HepG2 (cell line): Measurements from ENCODE around the gene SHF. TPM values are rescaled to one million over a fixed set of nuclear protein-coding genes. Genes with fewer than 3 reads are reported as not detected.

Experiments
- ATAC-seq: fragments of 200-7000 bp; cut with Tn5 transposase; 3 replicates; pipeline ENCODE4 v1.9.1; 2020; ENCODE audit warnings: mild to moderate bottlenecking, moderate library complexity
- BruUV-seq: library from RNA; stranded (reverse); fragments of 400-500 nt; replicated peaks from 2 replicates; lab custom pipeline; 2021; lab: Mats Ljungman, UMichigan
- CTCF ChIA-PET: fragments of 300-600 bp; formaldehyde crosslinking; extraction: SDS; loops from one replicate; lab custom pipeline; 2021; ENCODE audit warnings: low total read pairs, inconsistent platforms, low intra/inter-chr PET ratio; lab: Yijun Ruan, JAX
- POLR2A ChIA-PET: fragments of 350-600 bp; sonication (Branson Sonifier 250); formaldehyde crosslinking; loops from one replicate; lab custom pipeline; 2020; ENCODE audit warnings: antibody characterized with exemption, inconsistent platforms; lab: Yijun Ruan, JAX
- DNase-seq: peaks from one replicate; pipeline ENCODE4 v3.0.0-alpha.2; 2015; ENCODE audit warnings: low spot score
- FAIRE-seq: peaks from 3 replicates; lab custom pipeline; 2011; peaks lifted over from hg19 to GRCh38; lab: Jason Lieb, UNC
- H2AFZ ChIP-seq: one replicate; pipeline ENCODE4 v1.6.1; 2011; ENCODE audit warnings: low read length, inconsistent platforms
- H3K27ac ChIP-seq: fragments of 300-600 bp; 3 replicates; pipeline ENCODE4 v1.8.0; 2011; ENCODE audit warnings: mixed run types, mild to moderate bottlenecking, mixed read lengths, low read length, inconsistent platforms; ENCODE audit not compliant: insufficient read depth; ENCODE audit errors: extremely low read length
- H3K27me3 ChIP-seq, 2 experiments: fragments of 200-600 bp in 1 of 2; 2 replicates in 1 of 2; 3 replicates in 1 of 2; pipeline versions ENCODE4 v1.6.0 to v1.8.0; 2011; ENCODE audit warnings: low read length in 2 of 2, mild to moderate bottlenecking in 2 of 2, moderate library complexity in 2 of 2, inconsistent platforms in 1 of 2; ENCODE audit not compliant: insufficient read depth in 2 of 2, control insufficient read depth in 1 of 2
- H3K36me3 ChIP-seq, 2 experiments: fragments of 200-600 bp in 1 of 2; replicated peaks in 1 of 2; 2 replicates in 1 of 2; 3 replicates in 1 of 2; pipeline versions ENCODE4 v1.5.1 to v1.8.0; 2011; ENCODE audit warnings: low read length in 2 of 2, inconsistent platforms in 1 of 2; ENCODE audit not compliant: insufficient read depth in 2 of 2, control insufficient read depth in 1 of 2
- H3K4me1 ChIP-seq: 2 replicates; pipeline ENCODE4 v1.5.1; 2012; ENCODE audit warnings: low read length, inconsistent platforms; ENCODE audit not compliant: insufficient read depth
- H3K4me2 ChIP-seq: 2 replicates; pipeline ENCODE4 v1.6.0; 2011; ENCODE audit warnings: low read depth, low read length, inconsistent platforms
- H3K4me3 ChIP-seq, 3 experiments: fragments of 200-600 bp in 1 of 3; sonication (generic), shearing (Covaris generic) in 1 of 3; replicated peaks in 1 of 3; 2 replicates each; pipeline ENCODE4 v1.5.1; 2011 to 2016; ENCODE audit warnings: low read length in 3 of 3, inconsistent platforms in 2 of 3, low read depth in 2 of 3, mild to moderate bottlenecking in 2 of 3, control low read depth in 1 of 3, mixed read lengths in 1 of 3; ENCODE audit not compliant: insufficient read depth in 1 of 3
- H3K79me2 ChIP-seq: one replicate; pipeline ENCODE4 v1.6.1; 2011; ENCODE audit warnings: low read length, inconsistent platforms; ENCODE audit not compliant: insufficient read depth
- H3K9ac ChIP-seq: 2 replicates; pipeline ENCODE4 v1.6.0; 2011; ENCODE audit warnings: mild to moderate bottlenecking, low read depth, low read length, inconsistent platforms; ENCODE audit not compliant: insufficient read depth
- H3K9me3 ChIP-seq: 2 replicates; pipeline ENCODE4 v1.5.1; 2012; ENCODE audit warnings: mild to moderate bottlenecking, low read length
- H4K20me1 ChIP-seq: 2 replicates; pipeline ENCODE4 v1.6.0; 2011; ENCODE audit warnings: inconsistent platforms, mild to moderate bottlenecking, low read length, moderate library complexity; ENCODE audit not compliant: insufficient read depth
- ATF5 ChIP-seq: sonication (generic); formaldehyde crosslinking; IDR thresholded peaks from 2 replicates; pipeline ENCODE4 v1.4.0; 2020; ENCODE audit warnings: mild to moderate bottlenecking, low read depth, missing genetic modification reagents
- GLI4 ChIP-seq: sonication (generic); formaldehyde crosslinking; IDR thresholded peaks from 2 replicates; pipeline ENCODE4 v1.5.1; 2020; ENCODE audit warnings: missing genetic modification reagents, mild to moderate bottlenecking, moderate library complexity, borderline replicate concordance
- JUND ChIP-seq: sonication (generic); formaldehyde crosslinking; IDR thresholded peaks from 2 replicates; pipeline ENCODE4 v1.8.0; 2022; ENCODE audit warnings: mild to moderate bottlenecking, missing genetic modification reagents
- KLF6 ChIP-seq: IDR thresholded peaks from 2 replicates; pipeline ENCODE4 v1.8.0; 2016; ENCODE audit warnings: missing biosample characterization, missing genetic modification reagents
- MAX ChIP-seq: IDR thresholded peaks from 2 replicates; pipeline ENCODE4 v1.6.1; 2012; ENCODE audit warnings: inconsistent platforms
- TGIF2 ChIP-seq: IDR thresholded peaks from 2 replicates; pipeline ENCODE4 v1.6.1; 2016; ENCODE audit warnings: control low read depth, missing compliant biosample characterization
- THAP8 ChIP-seq: sonication (generic); formaldehyde crosslinking; IDR thresholded peaks from 2 replicates; pipeline ENCODE4 v1.5.1; 2020; ENCODE audit warnings: missing genetic modification reagents, mild to moderate bottlenecking, borderline replicate concordance
- TRIM24 ChIP-seq: sonication (generic); formaldehyde crosslinking; IDR thresholded peaks from 2 replicates; pipeline ENCODE4 v1.8.0; 2022; ENCODE audit warnings: mild to moderate bottlenecking, missing genetic modification reagents
- ZBTB20 ChIP-seq: sonication (generic); formaldehyde crosslinking; IDR thresholded peaks from 2 replicates; pipeline ENCODE4 v1.8.1; 2023; ENCODE audit warnings: missing genetic modification reagents, low read depth, mild to moderate bottlenecking, borderline replicate concordance
- ZBTB26 ChIP-seq: IDR thresholded peaks from 2 replicates; pipeline ENCODE4 v1.6.1; 2016; ENCODE audit warnings: missing compliant biosample characterization, missing genetic modification reagents, borderline replicate concordance
- ZFP36 ChIP-seq: fragments of 150-350 bp; IDR thresholded peaks from 2 replicates; pipeline ENCODE4 v1.6.1; 2018; ENCODE audit warnings: borderline replicate concordance, low read length, low read depth; ENCODE audit not compliant: partially characterized antibody
- ZNF350 ChIP-seq: sonication (generic); formaldehyde crosslinking; IDR thresholded peaks from 2 replicates; pipeline ENCODE4 v1.4.0; 2020; ENCODE audit warnings: mild to moderate bottlenecking, low read depth, missing genetic modification reagents, borderline replicate concordance
- ZNF687 ChIP-seq: sonication (generic); formaldehyde crosslinking; IDR thresholded peaks from 2 replicates; pipeline ENCODE4 v1.5.1; 2020; ENCODE audit warnings: mild to moderate bottlenecking, missing genetic modification reagents, moderate library complexity
- ZNF839 ChIP-seq: sonication (generic); formaldehyde crosslinking; IDR thresholded peaks from 2 replicates; pipeline ENCODE4 v1.4.0; 2020; ENCODE audit warnings: missing genetic modification reagents, mild to moderate bottlenecking, borderline replicate concordance
- WGBS: methylation state at CpG from one replicate; pipeline ENCODE4 v1.1.6; 2017; ENCODE audit warnings: low lambda C conversion rate; 5-methylcytosine and 5-hydroxymethylcytosine counted together
- in situ Hi-C: cut with HindIII; loops from 2 replicates; pipeline ENCODE4 v1.10.0; 2017; ENCODE audit warnings: low pct_unique_long_range_greater_than_20kb; ENCODE audit not compliant: extremely low pct_ligation_motif_present
- intact Hi-C: fragments of 100-400 bp; cut with micrococcal nuclease; formaldehyde crosslinking; loops from one replicate; pipeline ENCODE4 v1.10.0; 2022; ENCODE audit not compliant: unreplicated experiment
- polyA plus RNA-seq, 8 experiments: library from polyadenylated mRNA; depleted of rRNA in 3 of 8; stranded (reverse) in 7 of 8; unstranded in 1 of 8; fragments of >200 nt; fragmentation: Illumina TruSeq in 4 of 8; extraction: Trizol in 4 of 8; gene quantifications; 2 replicates each; pipeline versions ENCODE4 v1.2.1 to v1.2.3, GENCODE V29; 2011 to 2016; ENCODE audit warnings: low read depth in 4 of 8, missing spikeins in 1 of 8, mixed read lengths in 1 of 8; ENCODE audit not compliant: insufficient read depth in 1 of 8
- total RNA-seq, 5 experiments: library from RNA; depleted of rRNA; stranded (reverse); fragments of >200 nt; fragmentation: Illumina TruSeq; extraction: Trizol; gene quantifications; 2 replicates each; pipeline ENCODE4 v1.2.3, GENCODE V29; 2016; ENCODE audit warnings: low read depth in 1 of 5

Gene SHF
- total and polyA plus RNA-seq, 2 of the 13 experiments (the other 11 are each of a cell fraction or from before 2014, with no cell fraction given), result 20.9 to 25.5 TPM

GRCh38 chr15:45168751-45169551 is 18.8 kb downstream of the SHF start:
- 94% methylated on average over 7 of the region's 9 CpGs for WGBS
- no peak overlapping the region for H2AFZ ChIP-seq
- DNase-seq, result no peak
- ChIA-PET CTCF (no interaction called here), POLR2A (interaction anchor here (1.2 to 2.7 kb wide), 4 partner anchors 9 to 31 kb away, joined by 3 to 13 read pairs (median 4); no protein-coding TSS in a partner anchor)
- BruUV-seq, result no TSS peak
- no peak for TF ChIP-seq KLF6
- TF ChIP-seq ZFP36, result no peak
- TF ChIP-seq ATF5 (CRISPR knock-in tag), result no peak
- TF ChIP-seq ZBTB26, result no peak
- TF ChIP-seq ZNF350 (CRISPR knock-in tag), result no peak
- TF ChIP-seq JUND (CRISPR knock-in tag), result no peak
- no peak for TF ChIP-seq ZNF687 (CRISPR knock-in tag)
- TF ChIP-seq TRIM24 (CRISPR knock-in tag), result no peak
- TF ChIP-seq TGIF2, result no peak
- no peak for TF ChIP-seq THAP8 (CRISPR knock-in tag)
- TF ChIP-seq ZNF839 (CRISPR knock-in tag), result no peak
- no peak for TF ChIP-seq ZBTB20 (CRISPR knock-in tag)
- no peak for TF ChIP-seq GLI4 (CRISPR knock-in tag)
- TF ChIP-seq MAX, result no peak
- in situ Hi-C loops, result no loop called here
- H3K9ac ChIP-seq, result no peak overlapping the region
- no peaks in the 10 kb centered on the region for H3K27me3 ChIP-seq
- peaks cover 25% of the 10 kb centered on the region for H3K4me1 ChIP-seq
- H3K27ac ChIP-seq, result no peak overlapping the region
- no peaks in the 10 kb centered on the region for H3K79me2 ChIP-seq
- H3K4me3 ChIP-seq, result no peak overlapping the region
- no peak overlapping the region for H3K4me2 ChIP-seq
- H3K9me3 ChIP-seq, result no peaks in the 10 kb centered on the region
- intact Hi-C loops, result no loop called here
- ATAC-seq, result no peak
- H3K36me3 ChIP-seq, result peaks cover 11 to 27% of the 10 kb centered on the region in 2 experiments; a peak in 4 of 5 replicates
- FAIRE-seq, result no peak
- no peaks in the 10 kb centered on the region for H4K20me1 ChIP-seq
